H1 (cell line): ENCODE results near the gene SIGLEC10. TPM values are rescaled to one million over a fixed set of nuclear protein-coding genes. Genes with fewer than 3 reads are reported as not detected.
"Not testable (repeated sequence)": the region's sequence is repeated elsewhere in the genome, so short reads cannot be mapped to it uniquely, and the experiment has no call there.

ENCODE experiments used
- CTCF ChIA-PET: fragments of 300-600 bp; sonication (Branson Sonifier 250); formaldehyde crosslinking; loops from one replicate; lab custom pipeline; 2021; ENCODE audit not compliant: partially characterized antibody; lab: Charles Lee
- POLR2A ChIA-PET: fragments of 300-600 bp; sonication (Branson Sonifier 250); formaldehyde crosslinking; loops from one replicate; lab custom pipeline; 2021; ENCODE audit warnings: inconsistent platforms; ENCODE audit not compliant: partially characterized antibody; lab: Charles Lee
- DNase-seq, 2 experiments: peaks; one replicate each; pipeline versions ENCODE4 v3.0.0 to v3.0.0-alpha.2; 2010 to 2022; ENCODE audit warnings: low spot score in 2 of 2, low read depth in 1 of 2, mixed read lengths in 1 of 2
- FAIRE-seq: peaks from 2 replicates; lab custom pipeline; 2011; peaks lifted over from hg19 to GRCh38; lab: Jason Lieb, UNC
- H2AFZ ChIP-seq: 2 replicates; pipeline ENCODE4 v1.8.1; 2012; ENCODE audit warnings: low read length, inconsistent platforms
- H2AK5ac ChIP-seq: 2 replicates; pipeline ENCODE4 v1.6.1; 2013; ENCODE audit warnings: low read depth, low read length
- H2BK120ac ChIP-seq: replicated peaks from 2 replicates; pipeline ENCODE3; 2013; ENCODE audit warnings: low read depth, low read length, inconsistent platforms
- H2BK12ac ChIP-seq: 2 replicates; pipeline ENCODE4 v1.6.1; 2013; ENCODE audit warnings: low read depth, low read length
- H2BK15ac ChIP-seq: 2 replicates; pipeline ENCODE4 v1.6.1; 2013; ENCODE audit warnings: low read length
- H2BK20ac ChIP-seq: 2 replicates; pipeline ENCODE4 v1.6.1; 2013; ENCODE audit warnings: low read length
- H2BK5ac ChIP-seq: 2 replicates; pipeline ENCODE4 v1.6.1; 2013; ENCODE audit warnings: low read depth, low read length
- H3K14ac ChIP-seq: 2 replicates; pipeline ENCODE4 v1.6.1; 2013; ENCODE audit warnings: inconsistent platforms; ENCODE audit not compliant: insufficient read length
- H3K18ac ChIP-seq: 2 replicates; pipeline ENCODE4 v1.6.1; 2013; ENCODE audit warnings: low read length; ENCODE audit errors: extremely low read depth
- H3K23ac ChIP-seq: 2 replicates; pipeline ENCODE4 v1.6.1; 2013; ENCODE audit warnings: inconsistent platforms; ENCODE audit not compliant: insufficient read length
- H3K23me2 ChIP-seq: 2 replicates; pipeline ENCODE4 v1.6.1; 2013; ENCODE audit warnings: low read depth, low read length
- H3K27ac ChIP-seq: 2 replicates; pipeline ENCODE4 v1.6.1; 2011; ENCODE audit warnings: low read depth, low read length, inconsistent platforms
- H3K27me3 ChIP-seq, 4 experiments: replicated peaks in 1 of 4; 1 replicate in 1 of 4; 2 replicates in 3 of 4; pipeline versions ENCODE4 v1.6.1 to v1.8.1; 2011 to 2013; ENCODE audit warnings: low read length in 3 of 4, mild to moderate bottlenecking in 3 of 4, inconsistent platforms in 2 of 4, mixed read lengths in 2 of 4, moderate library complexity in 1 of 4; ENCODE audit not compliant: control insufficient read depth in 3 of 4, insufficient read depth in 3 of 4; ENCODE audit errors: extremely low read depth in 1 of 4
- H3K36me3 ChIP-seq, 4 experiments: 2 replicates each; pipeline versions ENCODE4 v1.6.1 to v1.8.1; 2011 to 2013; ENCODE audit warnings: mild to moderate bottlenecking in 4 of 4, low read length in 3 of 4, moderate library complexity in 2 of 4, control low read depth in 1 of 4, inconsistent platforms in 1 of 4; ENCODE audit not compliant: insufficient read depth in 4 of 4, control insufficient read depth in 2 of 4
- H3K4ac ChIP-seq: replicated peaks from 2 replicates; pipeline ENCODE3; 2013; ENCODE audit warnings: low read length, low read depth, mixed read lengths, inconsistent platforms; ENCODE audit not compliant: insufficient read length
- H3K4me1 ChIP-seq, 4 experiments: replicated peaks in 1 of 4; 1 replicate in 1 of 4; 2 replicates in 3 of 4; pipeline versions ENCODE4 v1.6.1 to v1.8.1; 2011 to 2013; ENCODE audit warnings: low read length in 3 of 4, inconsistent platforms in 2 of 4, mixed read lengths in 1 of 4; ENCODE audit not compliant: insufficient read depth in 4 of 4, control insufficient read depth in 3 of 4
- H3K4me2 ChIP-seq, 2 experiments: 2 replicates each; pipeline versions ENCODE4 v1.6.1 to v1.8.1; 2011 to 2013; ENCODE audit warnings: low read depth in 2 of 2, low read length in 2 of 2, control low read depth in 1 of 2, inconsistent platforms in 1 of 2, mild to moderate bottlenecking in 1 of 2; ENCODE audit not compliant: insufficient read depth in 1 of 2
- H3K4me3 ChIP-seq, 4 experiments: fragments of 200-600, 300-600 bp in 1 of 4; sonication (generic), shearing (Covaris generic), sonication (Bioruptor Twin) in 1 of 4; 2 replicates each; pipeline versions ENCODE4 v1.5.1 to v1.8.1; 2011 to 2016; ENCODE audit warnings: low read length in 4 of 4, low read depth in 3 of 4, control low read depth in 2 of 4, inconsistent platforms in 2 of 4, mild to moderate bottlenecking in 2 of 4, mixed read lengths in 1 of 4, moderate library complexity in 1 of 4; ENCODE audit not compliant: insufficient read depth in 2 of 4; ENCODE audit errors: extremely low read depth in 1 of 4
- H3K56ac ChIP-seq: replicated peaks from 2 replicates; pipeline ENCODE3; 2013; ENCODE audit warnings: low read depth, mild to moderate bottlenecking, mixed read lengths, low read length, inconsistent platforms; ENCODE audit not compliant: insufficient read length
- H3K79me1 ChIP-seq: 2 replicates; pipeline ENCODE4 v1.6.1; 2013; ENCODE audit warnings: low read depth, low read length, control low read depth
- H3K79me2 ChIP-seq, 2 experiments: 2 replicates each; pipeline versions ENCODE4 v1.6.1 to v1.8.1; 2012 to 2013; ENCODE audit warnings: low read length in 2 of 2, mild to moderate bottlenecking in 2 of 2, inconsistent platforms in 1 of 2; ENCODE audit not compliant: insufficient read depth in 2 of 2, control insufficient read depth in 1 of 2
- H3K9ac ChIP-seq, 4 experiments: replicated peaks in 1 of 4; 1 replicate in 1 of 4; 2 replicates in 3 of 4; pipeline versions ENCODE4 v1.6.1 to v1.8.1; 2011 to 2013; ENCODE audit warnings: low read depth in 3 of 4, low read length in 3 of 4, control low read depth in 2 of 4, mild to moderate bottlenecking in 2 of 4, moderate library complexity in 2 of 4, inconsistent platforms in 1 of 4; ENCODE audit errors: extremely low read depth in 1 of 4
- H3K9me3 ChIP-seq, 2 experiments: 2 replicates each; pipeline versions ENCODE4 v1.6.1 to v1.8.1; 2012 to 2013; ENCODE audit warnings: mild to moderate bottlenecking in 2 of 2, moderate library complexity in 2 of 2, control low read depth in 1 of 2, inconsistent platforms in 1 of 2, low read depth in 1 of 2, low read length in 1 of 2, mixed read lengths in 1 of 2; ENCODE audit not compliant: insufficient read depth in 2 of 2
- H4K20me1 ChIP-seq, 2 experiments: replicated peaks in 1 of 2; 2 replicates each; pipeline versions ENCODE3 to v1.8.1; 2011 to 2013; ENCODE audit warnings: inconsistent platforms in 2 of 2, low read length in 2 of 2, mild to moderate bottlenecking in 1 of 2; ENCODE audit not compliant: insufficient read depth in 2 of 2, control insufficient read depth in 1 of 2
- H4K5ac ChIP-seq: 2 replicates; pipeline ENCODE4 v1.6.1; 2013; ENCODE audit warnings: low read length, low read depth, mixed read lengths, inconsistent platforms; ENCODE audit not compliant: insufficient read length
- H4K8ac ChIP-seq: 2 replicates; pipeline ENCODE4 v1.8.0; 2013; ENCODE audit warnings: mild to moderate bottlenecking, moderate library complexity, low read length, inconsistent platforms; ENCODE audit not compliant: insufficient read depth; ENCODE audit errors: extremely low read depth
- H4K91ac ChIP-seq: replicated peaks from 2 replicates; pipeline ENCODE3; 2013; ENCODE audit warnings: low read length, mixed read lengths, inconsistent platforms; ENCODE audit not compliant: insufficient read length
- WGBS, 2 experiments: shearing (Covaris generic) in 1 of 2; methylation state at CpG; one replicate each; pipeline versions ENCODE4 v1.1.6 to v1.1.7; 2013 to 2015; ENCODE audit warnings: low lambda C conversion rate in 2 of 2, mixed read lengths in 2 of 2, inconsistent platforms in 1 of 2, low coverage in 1 of 2, missing lambda C conversion rate in 1 of 2; ENCODE audit not compliant: insufficient replicate concordance in 2 of 2, insufficient coverage in 1 of 2, insufficient read length in 1 of 2; ENCODE audit errors: extremely low coverage in 1 of 2, missing lambda C conversion rate in 1 of 2; 5-methylcytosine and 5-hydroxymethylcytosine counted together
- polyA plus RNA-seq, 7 experiments: library from polyadenylated mRNA; depleted of rRNA in 3 of 7; stranded (reverse) in 5 of 7; unstranded in 2 of 7; fragments of >200 nt in 5 of 7; fragments of 200-250 nt in 2 of 7; gene quantifications; 1 replicate in 5 of 7; 2 replicates in 1 of 7; 4 replicates in 1 of 7; pipeline versions ENCODE4 v1.2.1 to v1.2.3, GENCODE V29; 2011 to 2013; ENCODE audit warnings: missing spikeins in 2 of 7, mixed read lengths in 2 of 7
- total RNA-seq: library from RNA; stranded (reverse); fragmentation: NEBNext Ultra II Directional; extraction: Animal tissue kit (Norgen Biotek cat#: 25700); gene quantifications from 2 replicates; pipeline ENCODE4 v1.2.1, GENCODE V29; 2021

The SIGLEC10 gene
- total and polyA plus RNA-seq, 2 of the 8 experiments (the other 6 are each of a cell fraction or from before 2014, with no cell fraction given) = 0.06 TPM; not detected in 1

DNA sequence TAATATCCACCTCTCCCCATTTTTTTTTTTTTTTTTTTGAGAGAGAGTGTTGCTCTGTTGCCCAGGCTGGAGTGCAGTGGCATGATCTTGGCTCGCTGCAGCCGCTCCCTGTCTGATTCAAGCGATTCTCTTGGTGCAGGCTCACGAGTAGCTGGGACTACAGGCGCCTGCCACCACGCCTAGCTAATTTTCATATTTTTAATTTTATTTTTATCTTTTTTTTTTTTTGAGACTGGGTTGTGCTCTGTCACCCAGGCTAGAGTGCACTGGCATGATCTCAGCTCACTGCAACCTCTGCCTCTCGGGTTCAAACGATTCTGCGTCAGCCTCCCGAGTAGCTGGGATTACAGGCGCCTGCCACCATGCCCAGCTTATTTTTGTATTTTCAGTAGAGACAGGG, 3.1 kb upstream of the SIGLEC10 start:
- not testable (repeated sequence) for H4K8ac ChIP-seq, H2BK12ac ChIP-seq, H2BK120ac ChIP-seq, H3K79me1 ChIP-seq, H3K36me3 ChIP-seq, H3K9me3 ChIP-seq, H4K5ac ChIP-seq, H3K4me2 ChIP-seq, H3K18ac ChIP-seq, H2AK5ac ChIP-seq, H3K4ac ChIP-seq, H2BK20ac ChIP-seq, H3K79me2 ChIP-seq, H4K91ac ChIP-seq, H3K9ac ChIP-seq, H2BK5ac ChIP-seq, H3K4me3 ChIP-seq, FAIRE-seq, H2AFZ ChIP-seq, H3K56ac ChIP-seq, H3K14ac ChIP-seq, H3K23ac ChIP-seq, H3K23me2 ChIP-seq, H3K27ac ChIP-seq, H2BK15ac ChIP-seq, H4K20me1 ChIP-seq, H3K27me3 ChIP-seq, DNase-seq
- CTCF ChIA-PET = interaction anchor here (0.8 to 6.7 kb wide), 18 partner anchors 10 to 317 kb away, joined by 3 to 58 read pairs (median 4); partner anchors contain the start of genes C19orf84 and ETFB
- peaks cover 0 to 11% (median 3%) of the 10 kb centered on the region in 4 experiments; a peak in 2 of 7 replicates for H3K4me1 ChIP-seq
- POLR2A ChIA-PET = interaction anchor here (1.2 to 1.8 kb wide), 4 partner anchors 15 to 78 kb away, joined by 3 to 5 read pairs (median 4); partner anchors contain the start of gene VSIG10L
- WGBS, 2 experiments = 86% methylated on average over 11 of the region's 11 CpGs; no CpG with 5 or more reads in 1 of the 2 experiments
